Measurements from ENCODE around the gene GLI3. TPM values are rescaled to one million over a fixed set of nuclear protein-coding genes. Genes with fewer than 3 reads are reported as not detected.

Gene GLI3
- total RNA-seq, 1 experiment from 2014 or later: 4.4 TPM

DNA sequence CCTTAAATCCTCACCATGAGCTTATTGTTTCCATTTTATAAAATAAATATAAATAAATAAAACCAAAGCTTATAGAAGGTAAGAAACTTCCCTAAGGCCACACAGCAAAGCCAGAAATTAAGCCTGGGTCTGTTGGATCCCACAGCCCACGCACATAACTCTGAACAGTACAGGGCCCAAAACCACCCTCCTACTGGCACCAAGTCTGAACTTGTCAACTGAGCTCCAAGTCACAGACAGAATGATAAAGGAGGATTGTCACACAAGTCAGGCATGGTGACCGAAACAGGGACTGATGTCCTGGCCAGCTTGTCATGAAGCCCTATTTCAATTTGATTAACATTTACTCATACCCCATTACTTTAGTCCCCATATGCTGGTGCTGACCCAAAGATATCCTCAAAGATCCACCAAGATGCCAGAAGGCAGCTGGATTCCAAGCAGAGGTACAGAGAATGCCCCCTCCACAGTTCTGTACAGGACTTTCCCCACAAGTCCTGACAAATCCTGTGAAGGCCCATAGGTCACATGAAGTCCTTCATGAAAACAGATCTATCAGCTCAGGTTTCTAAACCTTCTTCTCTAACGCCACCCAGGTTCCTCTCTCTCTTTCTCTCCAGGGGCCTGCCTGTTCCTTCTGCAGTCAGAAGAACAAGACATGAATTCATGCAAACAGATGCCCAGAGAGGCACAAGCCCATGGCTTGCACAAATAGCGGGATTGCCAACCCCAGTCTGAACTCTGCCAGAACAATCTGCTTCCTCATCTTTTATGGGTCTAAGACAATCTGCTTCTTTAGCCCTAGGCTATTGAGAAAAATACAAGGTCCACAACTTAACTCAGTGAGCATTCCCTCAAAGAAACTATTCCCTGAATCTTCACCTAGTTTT lies 60.9 kb downstream of the GLI3 start:
- no peak for DNase-seq (ENCODE audit: low read depth)

DNA sequence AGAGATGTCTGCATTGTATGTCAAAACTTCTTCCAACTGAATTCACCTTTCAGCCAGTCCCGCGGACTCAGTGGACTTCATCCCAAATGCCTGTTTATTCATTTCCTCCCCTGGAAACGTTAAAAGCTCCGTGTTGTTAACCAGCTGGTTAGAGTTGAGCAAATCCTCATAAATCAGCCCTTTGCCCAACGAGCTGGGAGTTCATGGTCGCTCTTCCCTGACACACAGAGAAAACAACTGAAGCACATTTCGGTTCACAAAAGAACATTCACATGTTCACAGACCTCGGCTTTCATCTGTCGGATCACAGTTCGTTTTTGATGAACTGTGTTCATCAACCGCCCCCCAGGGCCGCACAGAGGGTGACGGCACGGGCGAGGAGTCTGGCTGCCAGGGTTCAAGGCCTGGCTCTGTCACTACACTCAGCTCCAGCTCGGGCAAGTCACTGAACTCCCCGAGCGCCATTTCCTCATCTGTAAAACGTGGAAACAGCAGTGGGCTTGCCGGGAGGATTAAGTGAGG lies 62.6 kb downstream of the GLI3 start:
- DNase-seq (ENCODE audit: low read depth): no peak

DNA sequence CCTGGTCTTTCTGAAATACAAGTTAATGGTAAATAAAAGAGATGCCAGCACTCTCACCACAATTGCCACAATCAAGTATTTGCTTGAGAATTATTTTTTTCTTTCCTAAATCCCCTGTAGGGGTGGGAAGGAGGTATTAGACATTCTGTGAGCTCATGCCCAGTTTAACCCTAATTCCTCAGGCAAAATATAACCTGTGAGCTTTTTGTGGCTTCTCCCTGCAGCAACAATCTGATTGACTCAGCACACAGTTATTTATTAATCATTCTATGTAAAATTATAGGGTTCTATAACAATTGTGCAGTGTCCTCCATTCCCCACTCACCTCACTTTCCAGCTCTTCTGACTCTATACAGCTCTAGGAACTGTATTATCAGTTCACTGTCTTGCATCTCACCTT lies 66.3 kb downstream of the GLI3 start:
- DNase-seq (ENCODE audit: low read depth): peak; percentile 60

DNA sequence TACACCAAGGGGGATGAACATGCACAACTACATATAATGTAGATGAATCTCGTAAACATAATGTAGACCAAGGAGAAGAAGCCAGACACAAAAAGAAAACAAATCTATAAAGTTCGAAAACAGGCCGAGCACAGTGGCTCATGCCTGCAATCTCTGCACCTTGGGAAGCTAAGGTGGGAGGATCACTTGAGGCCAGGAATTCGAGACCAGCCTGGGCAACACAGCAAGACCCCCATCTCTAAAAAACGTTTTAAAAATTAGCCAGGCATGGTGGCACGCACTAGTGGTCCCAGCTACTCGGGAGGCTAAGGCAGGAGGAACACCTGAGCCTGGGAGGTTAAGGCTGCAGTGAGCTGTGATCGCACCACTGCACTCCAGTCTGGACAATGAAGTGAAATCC lies 68.5 kb downstream of the GLI3 start:
- DNase-seq (ENCODE audit: low read depth): no peak

DNA sequence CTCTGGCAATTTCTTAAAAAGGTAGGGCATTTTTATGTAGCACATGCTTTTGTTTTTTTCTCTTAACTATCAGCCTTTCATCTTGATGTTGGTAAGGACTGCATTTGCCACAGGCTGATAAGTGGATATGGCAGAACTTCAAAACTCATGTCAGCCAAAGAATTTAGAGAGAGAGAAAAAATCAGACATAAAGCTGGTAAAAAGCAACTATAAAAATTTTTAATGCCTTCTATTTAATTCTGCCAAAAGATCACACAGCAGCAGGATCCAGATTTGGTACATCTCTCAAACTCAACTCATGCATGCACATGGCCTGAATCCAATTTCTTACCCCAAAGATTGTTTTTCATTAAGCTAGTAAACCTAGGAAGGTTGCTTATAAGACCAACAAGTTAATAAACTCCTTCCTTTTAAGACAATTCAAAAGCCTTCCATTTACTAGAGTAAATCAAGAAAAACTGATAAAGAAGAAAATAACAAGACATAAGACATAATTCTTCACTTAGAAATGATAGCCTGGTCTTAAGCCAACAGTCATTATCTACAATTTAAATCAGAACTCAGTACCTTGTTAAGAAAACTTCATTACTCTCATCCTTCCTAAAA lies 69.3 kb downstream of the GLI3 start:
- DNase-seq (ENCODE audit: low read depth): no peak

DNA sequence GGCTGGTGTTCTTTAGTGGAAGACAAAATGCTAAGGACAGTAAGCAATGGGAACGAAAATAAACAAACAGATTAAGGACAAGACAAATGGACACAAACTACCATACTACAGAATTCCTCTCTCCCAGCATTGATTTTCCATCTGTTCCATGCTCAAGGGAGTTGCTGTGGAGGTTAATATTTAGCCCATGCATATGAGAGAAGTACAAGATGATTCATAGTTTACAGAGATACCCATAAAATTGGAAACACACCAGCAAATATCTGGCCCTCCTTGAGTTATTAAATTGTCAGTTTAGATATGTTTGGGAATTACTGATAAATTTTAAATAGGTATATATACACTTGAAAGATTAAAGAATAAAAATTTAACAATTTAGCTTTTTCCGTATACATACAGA lies 69.8 kb downstream of the GLI3 start:
- no peak for DNase-seq (ENCODE audit: low read depth)

DNA sequence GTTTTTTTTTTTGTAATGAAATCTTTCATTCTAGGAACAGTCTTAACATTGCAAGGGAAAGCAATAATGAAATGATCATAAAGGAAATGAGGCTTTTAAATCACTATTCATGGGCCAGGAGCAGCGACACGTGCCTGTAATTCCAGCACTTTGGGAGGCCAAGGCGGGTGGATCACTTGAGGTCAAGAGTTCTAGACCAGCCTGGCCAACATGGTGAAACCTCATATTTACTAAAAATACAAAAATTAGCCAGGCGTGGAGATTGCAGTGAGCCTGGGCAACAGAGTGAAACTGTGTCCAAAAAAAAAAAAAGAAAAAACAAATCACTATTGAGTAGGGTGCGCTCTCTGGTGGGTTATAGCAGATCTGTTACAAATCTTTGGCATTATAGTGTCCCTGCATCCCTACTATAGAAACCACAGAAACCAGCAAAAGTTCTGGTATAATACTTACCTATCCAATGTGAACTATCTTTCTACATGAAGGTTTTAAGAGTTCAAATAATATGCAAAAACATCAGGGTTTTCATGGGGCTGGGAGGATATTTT lies 72.1 kb downstream of the GLI3 start:
- DNase-seq (ENCODE audit: low read depth): no peak

DNA sequence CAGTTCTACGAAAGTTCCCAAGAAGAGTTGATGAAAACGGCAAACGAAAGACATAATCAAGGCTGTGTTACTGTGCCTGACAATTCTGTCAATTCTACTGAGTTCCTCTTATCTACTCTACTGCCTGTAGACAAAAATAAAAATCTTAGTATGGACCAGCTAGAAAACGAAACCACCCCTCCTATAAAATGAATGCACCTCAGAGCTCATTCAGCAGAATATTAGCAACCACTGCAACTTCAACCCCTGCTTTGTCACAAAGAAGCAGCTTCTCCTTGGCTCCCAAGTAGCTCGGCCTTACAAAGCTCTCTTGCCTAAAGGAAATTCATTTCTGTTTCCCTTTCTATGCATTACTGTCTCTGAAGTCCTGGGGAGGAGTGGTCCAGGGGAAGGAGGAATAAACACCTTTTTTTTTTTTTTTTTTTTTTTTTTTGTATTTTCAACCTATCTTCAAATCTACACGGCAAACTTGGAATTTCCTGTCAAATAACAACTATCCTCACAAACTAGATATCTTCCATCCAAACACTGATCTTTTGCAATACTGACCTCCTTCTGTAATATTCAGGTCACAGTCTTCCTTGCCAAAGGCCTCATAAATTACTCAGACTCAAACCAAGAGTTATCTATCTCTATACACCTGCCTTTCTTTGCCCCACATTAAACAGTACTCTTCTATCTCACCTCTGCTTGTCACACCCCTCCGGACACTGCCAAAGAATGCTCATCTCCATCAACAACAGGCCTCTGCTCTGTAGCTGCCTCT lies 74.3 kb downstream of the GLI3 start:
- no peak for DNase-seq (ENCODE audit: low read depth)

DNA sequence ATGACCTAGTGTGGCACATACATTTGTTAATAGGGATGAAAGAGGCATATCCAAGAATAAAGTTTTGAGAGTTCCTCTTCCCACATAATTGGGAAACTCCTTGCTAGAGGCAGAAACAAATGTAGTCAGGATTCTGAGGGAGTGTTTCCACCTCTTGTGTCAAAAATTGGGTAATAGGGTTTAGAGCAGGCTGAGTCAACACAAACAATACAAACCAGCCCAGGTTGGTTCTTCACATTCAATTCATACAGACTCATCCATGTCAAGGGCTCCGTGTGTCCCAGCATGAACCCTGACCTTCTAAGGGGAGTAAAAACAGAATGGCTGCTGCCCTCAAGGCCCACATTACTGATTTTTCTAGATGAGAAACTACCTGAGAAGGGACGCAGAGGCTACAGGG lies 75.3 kb downstream of the GLI3 start:
- DNase-seq (ENCODE audit: low read depth): peak; percentile 72

DNA sequence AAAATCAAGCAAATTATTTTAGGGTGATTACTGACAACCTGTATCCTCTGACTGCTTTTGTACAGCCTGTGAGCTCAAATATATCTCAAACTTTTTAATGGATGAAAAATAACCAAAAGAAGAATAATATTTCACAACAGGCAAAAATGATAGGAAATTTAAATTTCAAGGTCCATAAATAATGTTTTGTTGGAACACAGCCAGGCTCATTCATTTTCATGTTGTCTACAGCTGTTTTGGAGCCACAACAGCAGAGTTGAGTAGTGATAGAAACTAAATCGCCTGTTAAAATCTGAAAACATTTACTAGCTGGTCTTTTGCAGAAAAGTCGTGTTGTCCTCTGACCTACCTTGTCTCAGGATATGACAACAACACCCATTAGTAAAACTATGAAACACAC lies 75.9 kb downstream of the GLI3 start:
- peak; percentile 33 for DNase-seq (ENCODE audit: low read depth)

DNA sequence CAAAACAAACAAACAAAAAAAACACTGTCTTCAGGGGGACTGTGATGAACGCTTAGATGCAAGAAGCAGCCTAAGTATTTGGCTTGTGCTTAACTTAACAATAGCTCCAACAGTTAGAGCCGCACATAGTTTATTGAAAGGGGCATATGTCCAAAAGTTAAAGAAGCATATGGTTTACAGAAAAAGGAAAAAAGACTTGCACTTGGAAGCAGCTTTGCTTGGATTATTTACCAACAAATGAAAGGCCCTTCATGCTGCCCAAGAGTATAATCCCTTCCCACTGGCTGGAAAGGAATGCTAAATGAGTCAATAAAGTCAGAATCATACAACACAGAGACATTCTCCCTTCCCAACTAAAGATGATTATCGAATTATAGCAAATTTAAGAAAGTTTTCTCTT lies 77.9 kb downstream of the GLI3 start:
- no peak for DNase-seq (ENCODE audit: low read depth)

DNA sequence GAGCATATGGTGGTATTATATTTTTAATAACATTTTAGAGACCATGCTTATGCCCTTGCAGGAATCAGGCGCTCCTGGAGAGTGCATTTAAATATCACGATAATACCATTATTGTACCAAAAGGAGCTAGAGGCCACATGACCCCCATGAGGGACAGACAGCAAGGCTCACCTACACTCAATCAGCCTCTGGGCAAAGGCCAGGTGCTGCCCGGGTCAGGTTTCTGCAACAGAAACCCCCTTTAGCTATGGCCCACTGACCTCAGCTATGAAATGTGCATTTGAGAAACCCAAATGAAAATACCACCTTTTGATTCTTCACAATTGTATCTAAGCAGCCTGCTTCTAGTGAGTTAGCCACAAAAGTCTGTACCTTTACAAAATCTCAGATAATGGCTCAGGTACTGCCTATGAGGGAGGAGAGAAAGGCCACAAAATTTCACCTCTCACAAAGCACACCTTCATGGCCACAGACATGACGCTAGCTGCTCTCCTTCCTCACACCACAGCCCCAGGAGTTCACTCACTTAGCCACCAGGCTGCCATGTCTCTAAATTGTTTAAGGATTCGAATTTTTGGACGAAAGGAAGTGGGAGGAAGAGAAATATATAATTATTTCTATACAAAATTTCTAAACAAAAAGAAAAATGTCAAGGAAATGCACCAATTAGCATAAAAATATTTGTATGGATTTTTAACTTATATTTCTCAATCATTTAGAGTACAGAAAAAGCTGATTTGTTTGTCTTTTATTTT lies 79.9 kb downstream of the GLI3 start:
- no peak for DNase-seq (ENCODE audit: low read depth)

DNA sequence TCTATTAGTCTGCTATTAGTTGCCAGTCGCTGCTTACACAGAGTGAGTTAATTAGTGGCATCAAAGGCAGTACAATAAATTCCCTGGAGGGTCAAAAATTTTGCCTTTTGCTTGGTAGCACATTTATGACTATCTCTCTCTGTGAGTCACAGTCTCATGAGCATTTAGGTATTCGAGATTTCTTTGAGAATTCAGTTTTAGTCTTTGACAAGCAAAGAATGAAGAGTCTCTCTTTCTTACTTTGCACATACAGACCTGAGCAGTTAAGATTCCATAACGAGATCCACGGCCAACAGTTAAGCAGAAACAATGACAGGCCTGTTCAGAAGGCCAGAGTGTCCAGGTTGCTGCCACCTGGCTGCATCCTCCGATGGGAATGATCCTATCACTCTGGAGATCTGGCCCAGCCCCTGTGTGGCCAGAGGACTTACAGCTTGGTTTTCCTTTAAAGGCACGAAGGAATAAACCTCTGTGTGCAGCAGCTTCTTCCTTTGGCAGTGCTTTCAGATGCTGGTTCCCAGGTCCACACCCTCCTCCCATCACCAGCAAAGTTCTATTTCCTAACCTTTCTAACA lies 80.6 kb downstream of the GLI3 start:
- DNase-seq (ENCODE audit: low read depth): peak; percentile 41

DNA sequence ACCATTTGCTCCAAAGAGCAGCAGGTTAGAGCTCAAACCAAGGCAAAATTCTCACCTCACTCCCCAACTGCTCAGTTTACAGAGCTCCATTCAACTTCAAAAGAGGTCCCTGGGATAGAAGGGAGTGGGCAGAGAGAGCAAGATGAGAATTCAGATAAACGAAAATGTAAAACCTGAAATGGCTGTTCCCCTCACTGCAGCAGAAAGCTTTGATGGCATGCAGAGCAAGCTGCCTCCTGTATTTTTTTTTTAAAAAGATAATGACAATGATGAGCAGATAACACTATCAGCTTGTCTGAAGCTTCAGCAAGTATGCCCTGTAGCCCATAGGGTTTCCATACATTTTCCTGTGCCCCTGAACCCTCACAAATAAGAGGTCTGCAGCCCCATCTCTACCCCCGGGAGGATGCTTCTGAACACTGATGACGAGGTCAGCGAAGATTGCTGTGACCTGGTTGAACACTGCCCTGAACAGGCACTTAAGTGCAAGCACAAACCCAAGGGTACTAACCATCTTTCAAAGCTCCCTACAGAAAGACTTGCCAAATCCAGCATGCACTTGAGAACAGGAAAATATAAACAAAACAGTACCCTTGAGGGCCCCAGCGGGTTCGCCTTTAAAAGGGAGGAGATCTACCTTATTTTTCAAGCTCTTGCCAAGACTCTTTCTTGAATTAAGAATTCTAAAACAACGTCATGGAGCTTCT lies 81.3 kb downstream of the GLI3 start:
- no peak for DNase-seq (ENCODE audit: low read depth)

DNA sequence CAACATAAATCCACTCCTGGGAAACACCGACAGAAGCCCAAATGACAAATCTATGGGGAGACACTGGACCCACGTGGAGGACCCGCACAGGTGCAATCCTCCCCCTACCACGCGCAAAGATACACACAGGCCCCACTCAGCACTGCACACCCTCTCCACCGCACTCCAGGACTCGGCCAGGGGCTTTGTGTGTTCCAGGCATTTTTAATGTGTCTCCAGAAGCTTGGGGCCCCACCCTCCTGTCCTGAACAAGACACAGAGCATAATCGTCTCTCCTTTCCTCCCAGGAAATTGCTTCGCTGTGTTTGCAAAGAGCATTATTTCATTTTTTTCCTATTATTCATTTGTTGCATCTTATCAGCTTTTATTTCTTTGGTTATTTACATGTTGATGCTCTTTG lies 82.8 kb downstream of the GLI3 start:
- DNase-seq (ENCODE audit: low read depth): no peak

DNA sequence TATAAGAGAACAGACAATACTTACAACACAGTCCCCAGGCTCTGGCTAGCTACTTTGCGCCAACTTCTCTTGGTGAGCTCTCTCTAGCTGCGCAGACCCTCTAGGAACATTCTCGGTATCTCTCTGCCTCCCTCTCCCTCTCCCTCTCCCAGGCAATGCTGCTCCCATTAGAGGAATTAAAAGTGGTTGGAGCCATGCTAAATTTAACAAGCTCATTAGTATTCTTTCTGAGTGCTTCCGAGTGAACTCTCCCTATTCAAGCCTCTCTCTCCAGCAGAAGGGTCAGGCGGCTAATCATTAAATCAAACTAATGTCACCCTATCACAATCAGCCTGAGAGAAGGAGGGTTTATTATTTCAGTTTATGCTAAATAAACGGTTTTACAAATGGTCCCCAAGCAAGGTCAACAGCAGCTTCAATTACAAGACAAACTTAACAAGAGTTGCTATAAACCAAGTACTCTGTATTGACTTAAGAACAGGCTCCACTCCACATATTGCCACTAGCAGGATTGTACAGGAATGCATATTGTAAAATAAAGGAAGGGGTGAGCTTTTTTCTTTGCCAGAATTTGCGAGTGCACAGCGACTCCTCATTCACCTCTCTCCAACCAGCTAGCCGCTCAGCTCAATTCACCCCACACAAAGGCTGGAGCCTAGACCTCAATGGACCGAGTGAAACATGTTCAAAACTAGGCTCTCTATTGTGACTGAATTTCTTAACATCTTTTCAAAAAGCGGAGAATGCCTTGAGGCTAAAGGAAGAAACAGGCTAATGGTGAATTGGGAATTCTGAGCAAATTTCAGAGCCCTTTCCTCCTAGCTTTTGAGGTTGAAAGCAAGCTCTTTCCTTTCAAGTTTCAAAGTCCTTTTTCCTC lies 84.4 kb downstream of the GLI3 start:
- DNase-seq (ENCODE audit: low read depth): no peak

DNA sequence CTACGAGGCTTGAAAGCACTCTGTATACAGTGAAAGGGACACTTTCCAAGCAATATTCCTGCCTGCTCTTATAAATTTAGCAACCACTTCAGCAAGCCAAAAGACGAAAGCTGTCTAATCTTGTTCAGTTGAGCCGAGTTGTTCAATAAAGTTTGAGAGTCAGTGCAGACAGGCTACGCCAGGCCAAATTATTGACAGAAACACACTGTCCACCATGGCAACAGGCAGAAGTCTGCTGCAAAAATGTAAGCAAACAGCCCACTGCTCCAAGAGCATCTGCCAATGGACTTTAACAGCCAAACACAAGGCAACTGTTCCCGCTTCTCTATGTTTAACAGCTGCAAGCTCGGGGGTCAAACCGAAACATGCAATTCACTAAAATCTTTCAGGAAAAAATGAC lies 85.7 kb downstream of the GLI3 start:
- peak; percentile 91 for DNase-seq (ENCODE audit: low read depth)

DNA sequence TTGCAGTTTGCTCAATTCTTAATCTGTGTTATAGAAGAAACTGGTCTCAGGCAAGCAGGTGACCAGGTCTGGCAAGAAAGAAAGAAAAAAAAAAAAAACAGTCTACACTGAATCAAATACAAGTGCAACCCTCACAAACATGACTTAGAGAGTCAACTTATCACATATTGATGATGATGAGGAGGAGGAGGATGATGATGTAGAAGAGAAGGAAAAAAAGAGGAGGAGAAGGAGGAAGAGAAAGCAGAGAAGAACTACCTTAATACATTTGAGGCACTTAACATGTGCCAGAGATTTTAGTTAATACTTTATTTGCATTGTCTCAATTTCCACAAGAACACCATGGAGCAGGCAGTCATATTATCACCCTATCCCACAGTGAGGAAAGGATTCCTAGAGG lies 91.5 kb downstream of the GLI3 start:
- DNase-seq (ENCODE audit: low read depth): no peak

DNA sequence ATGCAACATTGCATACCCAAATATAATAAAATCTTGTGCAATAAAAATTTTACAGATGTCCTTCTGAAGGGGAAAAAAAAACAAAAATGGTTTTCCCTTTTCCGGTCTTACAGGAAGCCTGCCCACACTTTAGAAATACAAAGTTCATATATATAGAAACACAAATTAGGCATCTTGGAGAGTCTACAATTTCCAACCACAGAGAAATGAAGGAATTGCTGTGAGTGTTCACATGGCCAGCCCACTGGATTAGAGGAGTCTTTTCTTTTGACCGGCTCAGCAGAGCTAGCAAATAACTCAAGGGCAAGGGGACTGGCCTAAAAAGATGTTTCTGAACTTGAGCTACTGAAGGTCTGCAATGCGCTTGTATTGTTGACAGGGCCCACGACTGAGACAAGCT lies 92.4 kb downstream of the GLI3 start:
- DNase-seq (ENCODE audit: low read depth): no peak
